Astrocyte (in vitro differentiated cells and primary cell): ENCODE data around the gene NOLC1.

Source experiments
- CTCF ChIP-seq: IDR thresholded peaks from 2 replicates; pipeline ENCODE4 v1.5.1; 2011; ENCODE audit warnings: low read depth, mild to moderate bottlenecking, inconsistent platforms, low read length, moderate library complexity; ENCODE audit not compliant: insufficient read depth
- EZH2 ChIP-seq: IDR thresholded peaks from 2 replicates; pipeline ENCODE4 v1.6.1; 2012; ENCODE audit warnings: mild to moderate bottlenecking, low read length, inconsistent platforms; ENCODE audit not compliant: insufficient read depth

- no peak for TF ChIP-seq CTCF
- TF ChIP-seq EZH2 = no peak
Measured at GRCh38 chr10:102119417-102120141, 32.6 kb upstream of the NOLC1 start.
